ENCODE results near the gene FBN3. TPM values are rescaled to one million over a fixed set of nuclear protein-coding genes. Genes with fewer than 3 reads are reported as not detected.
"Not testable (repeated sequence)": the region's sequence is repeated elsewhere in the genome, so short reads cannot be mapped to it uniquely, and the experiment has no call there.

Gene FBN3
- polyA plus RNA-seq, 3 donors = not detected

- not testable (repeated sequence) for DNase-seq; H3K79me2 ChIP-seq (ENCODE audit: insufficient read depth, low read length); H3K27ac ChIP-seq (ENCODE audit: low read depth in 1 of 2, low read length in 2 of 2); H3K4me2 ChIP-seq (replicated peaks; ENCODE audit: extremely low read depth, low read length, poor library complexity, severe bottlenecking); H3K4me1 Mint-ChIP-seq; H3K27ac Mint-ChIP-seq; H3K36me3 Mint-ChIP-seq; H3K36me3 ChIP-seq (replicated peaks in 1 of 2; ENCODE audit: control insufficient read depth in 1 of 2, insufficient read depth in 2 of 2, low read length in 2 of 2); H3K4me3 ChIP-seq (replicated peaks in 1 of 3; ENCODE audit: low read depth in 2 of 3, low read length in 3 of 3); H3K9me3 Mint-ChIP-seq; H3K4me3 Mint-ChIP-seq; H2AFZ ChIP-seq (ENCODE audit: insufficient read depth, low read depth, low read length, poor library complexity, severe bottlenecking); H3K4me1 ChIP-seq (ENCODE audit: control insufficient read depth in 1 of 2, insufficient read depth in 2 of 2, low read length in 2 of 2); H3K9ac ChIP-seq (ENCODE audit: insufficient read depth, low read length, poor library complexity, severe bottlenecking); H4K20me1 ChIP-seq (ENCODE audit: insufficient read depth, low read length); H3K9me3 ChIP-seq (replicated peaks in 1 of 2; ENCODE audit: control insufficient read depth in 1 of 2, insufficient read depth in 1 of 2, low read length in 2 of 2)
- H3K27me3 Mint-ChIP-seq (ENCODE audit: low read depth in 3 of 3) = peaks cover 38 to 73% (median 51%) of the 10 kb centered on the region in 3 donors
- TF ChIP-seq, protein P1, sequence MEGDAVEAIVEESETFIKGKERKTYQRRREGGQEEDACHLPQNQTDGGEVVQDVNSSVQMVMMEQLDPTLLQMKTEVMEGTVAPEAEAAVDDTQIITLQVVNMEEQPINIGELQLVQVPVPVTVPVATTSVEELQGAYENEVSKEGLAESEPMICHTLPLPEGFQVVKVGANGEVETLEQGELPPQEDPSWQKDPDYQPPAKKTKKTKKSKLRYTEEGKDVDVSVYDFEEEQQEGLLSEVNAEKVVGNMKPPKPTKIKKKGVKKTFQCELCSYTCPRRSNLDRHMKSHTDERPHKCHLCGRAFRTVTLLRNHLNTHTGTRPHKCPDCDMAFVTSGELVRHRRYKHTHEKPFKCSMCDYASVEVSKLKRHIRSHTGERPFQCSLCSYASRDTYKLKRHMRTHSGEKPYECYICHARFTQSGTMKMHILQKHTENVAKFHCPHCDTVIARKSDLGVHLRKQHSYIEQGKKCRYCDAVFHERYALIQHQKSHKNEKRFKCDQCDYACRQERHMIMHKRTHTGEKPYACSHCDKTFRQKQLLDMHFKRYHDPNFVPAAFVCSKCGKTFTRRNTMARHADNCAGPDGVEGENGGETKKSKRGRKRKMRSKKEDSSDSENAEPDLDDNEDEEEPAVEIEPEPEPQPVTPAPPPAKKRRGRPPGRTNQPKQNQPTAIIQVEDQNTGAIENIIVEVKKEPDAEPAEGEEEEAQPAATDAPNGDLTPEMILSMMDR (IDR thresholded peaks at IDR 0.05) = peak; percentile 32
- H3K27me3 ChIP-seq (ENCODE audit: control insufficient read depth in 2 of 2, insufficient read depth in 2 of 2, low read length in 2 of 2) = peaks cover 12 to 30% of the 10 kb centered on the region in 2 donors
- intact Hi-C loops (cut with micrococcal nuclease) = loop anchor here in 1 of 2 donors (10.0 kb wide), 1 partner anchor 189 kb away; no protein-coding TSS in a partner anchor
- 11% methylated on average over 7 of the region's 10 CpGs for WGBS (ENCODE audit: insufficient coverage)
Observed at GRCh38 chr19:8154014-8154413, 4.6 kb upstream of the FBN3 start.

DNA sequence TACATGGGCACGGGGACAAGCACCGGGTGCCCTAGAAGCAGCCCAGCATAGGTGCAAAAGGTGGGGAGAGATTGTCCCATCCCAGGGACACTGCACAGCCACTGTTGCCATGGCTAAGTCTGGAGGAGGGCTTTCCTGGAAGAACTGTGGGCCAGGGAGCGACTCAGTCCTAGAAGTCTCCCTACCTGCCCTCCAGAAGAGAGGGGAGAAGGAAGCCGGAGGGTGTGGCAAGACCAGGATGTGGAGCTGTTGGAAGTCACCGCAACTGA is 2.3 kb upstream of the FBN3 start:
- Histone ChIP-seq H3K27me3 (ENCODE audit: control insufficient read depth in 2 of 2, insufficient read depth in 2 of 2, low read length in 2 of 2) (peaks cover 19 to 47% of the 10 kb centered on the region in 2 donors), H3K36me3 (replicated peaks in 1 of 2; ENCODE audit: control insufficient read depth in 1 of 2, insufficient read depth in 2 of 2, low read length in 2 of 2) (no peaks in the 10 kb centered on the region), H3K27ac (ENCODE audit: low read depth in 1 of 2, low read length in 2 of 2) (no peak overlapping the region), H3K4me1 (ENCODE audit: control insufficient read depth in 1 of 2, insufficient read depth in 2 of 2, low read length in 2 of 2) (no peaks in the 10 kb centered on the region), H3K4me2 (replicated peaks; ENCODE audit: extremely low read depth, low read length, poor library complexity, severe bottlenecking) (no peak overlapping the region), H3K9me3 (replicated peaks in 1 of 2; ENCODE audit: control insufficient read depth in 1 of 2, insufficient read depth in 1 of 2, low read length in 2 of 2) (peaks cover 0 to 4% of the 10 kb centered on the region in 2 donors), H2AFZ (ENCODE audit: insufficient read depth, low read depth, low read length, poor library complexity, severe bottlenecking) (no peak overlapping the region), H4K20me1 (ENCODE audit: insufficient read depth, low read length) (no peaks in the 10 kb centered on the region), H3K79me2 (ENCODE audit: insufficient read depth, low read length) (no peaks in the 10 kb centered on the region), H3K4me3 (replicated peaks in 1 of 3; ENCODE audit: low read depth in 2 of 3, low read length in 3 of 3) (no peak overlapping the region), H3K9ac (ENCODE audit: insufficient read depth, low read length, poor library complexity, severe bottlenecking) (no peak overlapping the region)
- H3K9me3 Mint-ChIP-seq = peaks cover 0 to 8% (median 2%) of the 10 kb centered on the region in 7 donors
- no peak for DNase-seq
- intact Hi-C loops (cut with micrococcal nuclease) = loop anchor here in 1 of 2 donors (10.0 kb wide), 1 partner anchor 187 kb away; no protein-coding TSS in a partner anchor
- TF ChIP-seq, protein P1 (IDR thresholded peaks at IDR 0.05) = no peak
- no peak overlapping the region for H3K27ac Mint-ChIP-seq
- H3K27me3 Mint-ChIP-seq (ENCODE audit: low read depth in 3 of 3) = peaks cover 52 to 86% (median 60%) of the 10 kb centered on the region in 3 donors
- H3K4me3 Mint-ChIP-seq = peak overlapping the region in 1 of 2 donors; percentile 39
- WGBS (ENCODE audit: insufficient coverage) = 0% methylated on average over 1 of the region's 5 CpGs
- H3K36me3 Mint-ChIP-seq = no peaks in the 10 kb centered on the region
- H3K4me1 Mint-ChIP-seq = peaks cover 7% of the 10 kb centered on the region
